CD14-positive monocyte (primary cell): ENCODE data around the gene SLC2A6. TPM values are rescaled to one million over a fixed set of nuclear protein-coding genes. Genes with fewer than 3 reads are reported as not detected.
A peak's percentile ranks its signal among the peaks of the same experiment; 100 is the strongest.

Experiments
- DNase-seq, 3 donors: peaks; one replicate each; pipeline ENCODE4 v3.0.0-alpha.2; 2011 to 2022
- H2AFZ ChIP-seq: 2 replicates; pipeline ENCODE4 v1.6.0; 2012; ENCODE audit warnings: mild to moderate bottlenecking, low read depth, low read length, inconsistent platforms; ENCODE audit not compliant: insufficient read depth, poor library complexity, severe bottlenecking
- H3K27ac ChIP-seq, 2 donors: 1 replicate in 1 of 2; 2 replicates in 1 of 2; pipeline ENCODE4 v1.5.1; 2012 to 2013; ENCODE audit warnings: low read length in 2 of 2, control low read depth in 1 of 2, inconsistent platforms in 1 of 2, low read depth in 1 of 2, mild to moderate bottlenecking in 1 of 2
- H3K27me3 ChIP-seq, 2 donors: one replicate each; pipeline versions ENCODE4 v1.6.0 to v1.6.1; 2011 to 2013; ENCODE audit warnings: low read length in 2 of 2; ENCODE audit not compliant: control insufficient read depth in 2 of 2, insufficient read depth in 2 of 2
- H3K36me3 ChIP-seq, 2 donors: replicated peaks in 1 of 2; 1 replicate in 1 of 2; 2 replicates in 1 of 2; pipeline versions ENCODE4 v1.5.1 to v1.6.1; 2012 to 2013; ENCODE audit warnings: low read length in 2 of 2, control low read depth in 1 of 2, inconsistent platforms in 1 of 2, mild to moderate bottlenecking in 1 of 2; ENCODE audit not compliant: insufficient read depth in 2 of 2, control insufficient read depth in 1 of 2
- H3K4me1 ChIP-seq, 2 donors: 1 replicate in 1 of 2; 2 replicates in 1 of 2; pipeline versions ENCODE4 v1.5.1 to v1.6.1; 2012 to 2013; ENCODE audit warnings: low read length in 2 of 2, control low read depth in 1 of 2, inconsistent platforms in 1 of 2, mild to moderate bottlenecking in 1 of 2, moderate library complexity in 1 of 2; ENCODE audit not compliant: insufficient read depth in 2 of 2, control insufficient read depth in 1 of 2
- H3K4me2 ChIP-seq: replicated peaks from 2 replicates; pipeline ENCODE3; 2012; ENCODE audit warnings: low read length, moderate library complexity, mild to moderate bottlenecking; ENCODE audit not compliant: poor library complexity, severe bottlenecking; ENCODE audit errors: extremely low read depth
- H3K4me3 ChIP-seq, 3 experiments: fragments of 200-600 bp in 1 of 3; sonication (generic) in 1 of 3; replicated peaks in 1 of 3; 1 replicate in 2 of 3; 2 replicates in 1 of 3; pipeline ENCODE4 v1.5.1; 2011 to 2013; ENCODE audit warnings: low read length in 3 of 3, mild to moderate bottlenecking in 3 of 3, control low read depth in 2 of 3, low read depth in 2 of 3, inconsistent platforms in 1 of 3, moderate library complexity in 1 of 3
- H3K79me2 ChIP-seq: 2 replicates; pipeline ENCODE4 v1.6.0; 2012; ENCODE audit warnings: mild to moderate bottlenecking, control low read depth, inconsistent platforms, low read length, moderate library complexity; ENCODE audit not compliant: insufficient read depth
- H3K9ac ChIP-seq: 2 replicates; pipeline ENCODE4 v1.6.0; 2017; ENCODE audit warnings: low read length, mild to moderate bottlenecking; ENCODE audit not compliant: insufficient read depth, poor library complexity, severe bottlenecking
- H3K9me3 ChIP-seq, 2 donors: replicated peaks in 1 of 2; 1 replicate in 1 of 2; 2 replicates in 1 of 2; pipeline versions ENCODE4 v1.5.1 to v1.6.1; 2012 to 2013; ENCODE audit warnings: low read length in 2 of 2, control low read depth in 1 of 2; ENCODE audit not compliant: control insufficient read depth in 1 of 2, insufficient read depth in 1 of 2
- H4K20me1 ChIP-seq: 2 replicates; pipeline ENCODE4 v1.6.0; 2012; ENCODE audit warnings: mild to moderate bottlenecking, low read length, control low read depth, moderate library complexity; ENCODE audit not compliant: insufficient read depth
- H3K27ac Mint-ChIP-seq, 7 donors: one replicate each; pipeline ENCODE4 v1.8.0; 2020; ENCODE audit warnings: mild to moderate bottlenecking in 7 of 7, mixed read lengths in 7 of 7, moderate library complexity in 6 of 7, inconsistent platforms in 2 of 7
- H3K27me3 Mint-ChIP-seq, 3 donors: one replicate each; pipeline ENCODE4 v1.8.0; 2021 to 2022; ENCODE audit warnings: low read depth in 3 of 3, mild to moderate bottlenecking in 3 of 3, mixed read lengths in 3 of 3, moderate library complexity in 3 of 3, inconsistent platforms in 1 of 3
- H3K36me3 Mint-ChIP-seq, 2 donors: one replicate each; pipeline ENCODE4 v1.8.0; 2020; ENCODE audit warnings: mixed read lengths in 2 of 2, inconsistent platforms in 1 of 2, mild to moderate bottlenecking in 1 of 2
- H3K4me1 Mint-ChIP-seq: one replicate; pipeline ENCODE4 v1.8.0; 2020; ENCODE audit warnings: mild to moderate bottlenecking, mixed read lengths
- H3K4me3 Mint-ChIP-seq, 2 donors: one replicate each; pipeline ENCODE4 v1.8.0; 2020; ENCODE audit warnings: mild to moderate bottlenecking in 2 of 2, mixed read lengths in 2 of 2, moderate library complexity in 1 of 2
- H3K9me3 Mint-ChIP-seq, 7 donors: one replicate each; pipeline ENCODE4 v1.8.0; 2020 to 2022; ENCODE audit warnings: mixed read lengths in 7 of 7, mild to moderate bottlenecking in 6 of 7, moderate library complexity in 6 of 7, inconsistent platforms in 2 of 7
- WGBS: methylation state at CpG from one replicate; pipeline ENCODE4 v1.1.5; 2013; ENCODE audit warnings: missing lambda C conversion rate; ENCODE audit not compliant: insufficient coverage; 5-methylcytosine and 5-hydroxymethylcytosine counted together
- intact Hi-C, 2 donors: fragments of 100-400 bp; cut with micrococcal nuclease; formaldehyde crosslinking; loops; one replicate each; pipeline versions ENCODE4 v1.15.0 to v1.15.1; 2023
- polyA plus RNA-seq, 3 donors: library from polyadenylated mRNA; depleted of rRNA in 1 of 3; unstranded in 2 of 3; stranded (reverse) in 1 of 3; fragments of 300-500 nt in 2 of 3; fragments of >200 nt in 1 of 3; fragmentation: Illumina TruSeq in 2 of 3; gene quantifications; 1 replicate in 2 of 3; 2 replicates in 1 of 3; pipeline ENCODE4 v1.2.3, GENCODE V29; 2012 to 2021
- TF ChIP-seq, protein P1 (sequence below): fragments of 200-600 bp; IDR thresholded peaks from one replicate; pipeline ENCODE4 v1.8.0; 2022; ENCODE audit warnings: antibody characterized with exemption, mild to moderate bottlenecking

The SLC2A6 gene
- polyA plus RNA-seq, 3 donors, result 43.2 to 127 (median 60.4) TPM

DNA sequence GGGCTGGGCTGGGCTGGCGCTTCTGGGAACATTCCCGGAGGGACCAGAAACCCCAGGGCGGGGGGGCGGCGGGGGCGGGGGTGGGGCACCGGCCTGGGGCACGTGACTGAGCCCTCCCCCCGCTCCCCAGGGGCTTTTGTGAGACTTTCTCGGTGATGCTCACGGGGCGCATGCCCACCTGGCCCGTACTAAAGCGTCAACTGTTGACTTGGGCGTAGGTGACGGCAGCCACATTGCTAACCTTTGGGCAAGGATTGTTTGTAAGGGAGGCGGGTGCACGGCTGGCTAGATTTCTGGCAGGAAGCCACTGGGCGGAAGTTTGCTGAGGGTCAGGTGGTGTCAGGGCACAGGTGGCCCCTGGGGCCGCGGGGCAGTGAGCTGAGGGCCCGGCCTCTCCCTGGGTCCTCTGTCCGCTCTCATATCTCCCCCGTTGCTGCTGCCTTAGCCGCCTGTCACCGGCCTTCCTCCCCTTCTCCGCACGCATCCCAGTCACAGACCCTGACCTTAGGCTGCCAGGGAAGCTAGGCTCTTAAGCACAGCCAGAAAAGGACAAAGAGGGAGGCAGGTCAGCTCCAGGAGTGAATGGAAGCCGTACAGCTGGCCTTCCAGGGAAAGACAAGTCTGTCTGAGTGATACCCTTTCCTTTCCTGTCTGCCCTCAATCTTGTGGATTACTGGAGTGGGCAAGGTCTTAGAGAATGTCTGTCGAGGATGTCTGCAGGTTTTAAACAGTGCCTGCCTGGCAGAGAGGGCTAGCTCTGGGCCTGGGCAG, 18.3 kb downstream of the SLC2A6 start:
- H3K36me3 Mint-ChIP-seq, result no peaks in the 10 kb centered on the region
- intact Hi-C loops, result loop anchor here in 1 of 2 donors (1.0 kb wide), 1 partner anchor 18 kb away; no protein-coding TSS in a partner anchor
- H3K79me2 ChIP-seq, result no peaks in the 10 kb centered on the region
- peak overlapping the region; percentile 85 for H3K4me2 ChIP-seq
- peaks cover 0 to 9% of the 10 kb centered on the region in 2 donors for H3K27me3 ChIP-seq
- no peak overlapping the region for H2AFZ ChIP-seq
- no peaks in the 10 kb centered on the region for H3K9me3 ChIP-seq
- peak overlapping the region; percentile 87 for H3K9ac ChIP-seq
- peak overlapping the region; percentile 62 to 92 (median 63) for H3K4me3 ChIP-seq
- peaks cover 20% of the 10 kb centered on the region for H4K20me1 ChIP-seq
- TF ChIP-seq, protein P1, sequence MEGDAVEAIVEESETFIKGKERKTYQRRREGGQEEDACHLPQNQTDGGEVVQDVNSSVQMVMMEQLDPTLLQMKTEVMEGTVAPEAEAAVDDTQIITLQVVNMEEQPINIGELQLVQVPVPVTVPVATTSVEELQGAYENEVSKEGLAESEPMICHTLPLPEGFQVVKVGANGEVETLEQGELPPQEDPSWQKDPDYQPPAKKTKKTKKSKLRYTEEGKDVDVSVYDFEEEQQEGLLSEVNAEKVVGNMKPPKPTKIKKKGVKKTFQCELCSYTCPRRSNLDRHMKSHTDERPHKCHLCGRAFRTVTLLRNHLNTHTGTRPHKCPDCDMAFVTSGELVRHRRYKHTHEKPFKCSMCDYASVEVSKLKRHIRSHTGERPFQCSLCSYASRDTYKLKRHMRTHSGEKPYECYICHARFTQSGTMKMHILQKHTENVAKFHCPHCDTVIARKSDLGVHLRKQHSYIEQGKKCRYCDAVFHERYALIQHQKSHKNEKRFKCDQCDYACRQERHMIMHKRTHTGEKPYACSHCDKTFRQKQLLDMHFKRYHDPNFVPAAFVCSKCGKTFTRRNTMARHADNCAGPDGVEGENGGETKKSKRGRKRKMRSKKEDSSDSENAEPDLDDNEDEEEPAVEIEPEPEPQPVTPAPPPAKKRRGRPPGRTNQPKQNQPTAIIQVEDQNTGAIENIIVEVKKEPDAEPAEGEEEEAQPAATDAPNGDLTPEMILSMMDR, result no peak
- peak overlapping the region in 1 of 7 donors; percentile 54 for H3K27ac Mint-ChIP-seq
- peak overlapping the region; percentile 76 to 91 for H3K4me3 Mint-ChIP-seq
- H3K4me1 ChIP-seq, result peaks cover 17 to 22% of the 10 kb centered on the region in 2 donors
- H3K4me1 Mint-ChIP-seq, result peaks cover 21% of the 10 kb centered on the region
- WGBS, result 18% methylated on average over 25 of the region's 30 CpGs
- peaks cover 13 to 40% (median 15%) of the 10 kb centered on the region in 3 donors for H3K27me3 Mint-ChIP-seq
- peaks cover 0 to 1% (median 0%) of the 10 kb centered on the region in 7 donors for H3K9me3 Mint-ChIP-seq
- H3K27ac ChIP-seq, result no peak overlapping the region
- no peaks in the 10 kb centered on the region for H3K36me3 ChIP-seq
- peak in 1 of 3 donors; percentile 41 for DNase-seq

DNA sequence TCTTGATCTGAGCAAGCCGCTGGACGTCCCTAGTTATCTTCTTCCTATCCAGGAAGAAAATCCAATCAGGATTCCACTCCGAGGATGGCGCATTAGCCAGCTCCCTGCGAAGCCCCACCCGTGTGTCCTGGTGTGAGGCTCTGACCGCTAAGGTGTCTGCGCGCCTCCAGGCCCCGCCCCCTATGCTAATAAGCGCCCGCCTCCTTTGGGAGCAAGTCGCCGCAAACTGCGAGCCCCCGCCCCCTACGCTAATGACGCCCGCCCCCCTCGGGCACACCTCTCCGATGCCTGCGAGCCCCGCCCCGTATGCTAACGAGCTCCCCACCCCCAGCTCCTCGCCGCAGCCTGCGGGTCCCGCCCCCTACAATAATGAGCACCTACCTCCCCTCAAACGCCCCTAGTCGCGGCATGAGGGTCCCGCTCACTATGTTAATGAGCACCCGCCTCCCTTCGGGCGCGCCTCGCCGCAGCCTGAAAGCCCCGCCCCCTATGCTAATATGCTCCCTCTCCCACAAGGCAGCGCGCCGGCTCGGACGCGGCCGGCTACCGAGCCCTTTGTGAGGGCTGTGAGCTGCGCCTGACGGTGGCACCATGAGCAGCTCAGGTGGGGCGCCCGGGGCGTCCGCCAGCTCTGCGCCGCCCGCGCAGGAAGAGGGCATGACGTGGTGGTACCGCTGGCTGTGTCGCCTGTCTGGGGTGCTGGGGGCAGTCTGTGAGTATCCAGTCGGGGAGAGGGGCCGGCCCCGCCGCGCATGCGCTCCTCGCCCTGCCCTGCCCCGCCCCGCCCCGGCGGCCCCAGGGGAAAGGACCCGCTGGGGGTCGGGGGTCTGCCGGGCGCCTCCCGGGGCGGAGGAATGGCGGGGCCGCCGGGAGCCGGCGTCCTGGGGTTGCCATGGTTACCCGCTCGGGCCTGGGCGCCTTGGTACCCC, 19.2 kb downstream of the SLC2A6 start, which contains the start of gene CACFD1:
CACFD1 (plus strand) TSS at position 503 of the 929 bp plus-strand sequence; CDS start at position 592, 89 bp downstream.
- intact Hi-C loops, result loop anchor here (1.0 to 10.0 kb wide), 3 partner anchors 19 to 565 kb away; partner anchors contain the start of genes ADAMTS13 (in 1 of the 2) and BRD3OS (in 1 of the 2)
- Histone ChIP-seq H3K27ac (peak within 1 kb of the TSS; percentile 14 to 79), H3K36me3 (no peaks in the 10 kb centered on the region), H3K27me3 (peaks cover 0 to 9% of the 10 kb centered on the region in 2 donors), H4K20me1 (peaks cover 20% of the 10 kb centered on the region), H3K9ac (peak within 1 kb of the TSS; percentile 87), H3K4me3 (peak within 1 kb of the TSS; percentile 62 to 92 (median 63)), H3K4me2 (peak within 1 kb of the TSS; percentile 85), H2AFZ (peak within 1 kb of the TSS; percentile 86), H3K4me1 (peaks cover 17 to 22% of the 10 kb centered on the region in 2 donors), H3K9me3 (no peaks in the 10 kb centered on the region), H3K79me2 (no peaks in the 10 kb centered on the region)
- WGBS, result under 1% methylated on average over 51 of the region's 86 CpGs
- Mint-ChIP-seq H3K4me1 (peaks cover 21% of the 10 kb centered on the region), H3K4me3 (peak within 1 kb of the TSS; percentile 82 to 92), H3K27ac (peak within 1 kb of the TSS; percentile 77 to 94 (median 89)), H3K9me3 (peaks cover 0 to 1% (median 0%) of the 10 kb centered on the region in 7 donors), H3K27me3 (peaks cover 13 to 38% (median 15%) of the 10 kb centered on the region in 3 donors), H3K36me3 (no peaks in the 10 kb centered on the region)
- TF ChIP-seq, protein P1, result no peak
- DNase-seq, result peak; percentile 86 to 88 (median 88)
